ENCODE data around the gene MYEF2. TPM values are rescaled to one million over a fixed set of nuclear protein-coding genes. Genes with fewer than 3 reads are reported as not detected.

The MYEF2 gene
- total and polyA plus RNA-seq, 2 of the 13 experiments (the other 11 are each of a cell fraction or from before 2014, with no cell fraction given): 10.3 to 10.5 TPM

DNA sequence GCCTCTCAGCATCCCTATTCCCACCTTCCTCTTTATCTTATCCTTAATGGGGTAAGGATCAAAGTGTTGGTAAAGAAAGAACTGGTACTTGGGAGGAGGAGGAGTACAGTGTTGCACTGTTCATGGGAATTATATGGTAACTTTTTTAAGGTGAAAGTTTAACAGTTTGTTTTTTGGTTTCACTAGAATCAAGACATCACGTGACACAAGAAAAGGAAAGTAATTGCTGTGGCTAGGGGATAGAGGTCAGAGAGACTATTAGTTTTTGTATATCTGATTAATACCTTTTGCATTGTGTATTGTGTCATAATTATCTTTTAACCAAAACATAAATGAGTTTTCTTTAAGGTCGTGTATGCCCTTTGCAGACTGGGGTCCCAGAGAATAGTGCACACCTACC is 80.8 kb downstream of the MYEF2 start:
- ATAC-seq (no peak), FAIRE-seq (no peak), DNase-seq (ENCODE audit: low spot score) (no peak)
- Histone ChIP-seq H3K9ac (ENCODE audit: insufficient read depth, low read depth, low read length) (no peak overlapping the region), H3K27ac (ENCODE audit: extremely low read length, insufficient read depth, low read length) (no peak overlapping the region), H2AFZ (ENCODE audit: low read length) (no peak overlapping the region), H3K36me3 (replicated peaks in 1 of 2; ENCODE audit: control insufficient read depth in 1 of 2, insufficient read depth in 2 of 2, low read length in 2 of 2) (no peaks in the 10 kb centered on the region), H3K4me1 (ENCODE audit: insufficient read depth, low read length) (no peaks in the 10 kb centered on the region), H3K27me3 (ENCODE audit: control insufficient read depth in 1 of 2, insufficient read depth in 2 of 2, low read length in 2 of 2) (no peaks in the 10 kb centered on the region), H3K9me3 (ENCODE audit: low read length) (no peaks in the 10 kb centered on the region), H4K20me1 (ENCODE audit: insufficient read depth, low read length) (no peaks in the 10 kb centered on the region), H3K4me3 (replicated peaks in 1 of 3; ENCODE audit: insufficient read depth in 1 of 3, low read depth in 2 of 3, low read length in 3 of 3) (no peak overlapping the region), H3K79me2 (ENCODE audit: insufficient read depth, low read length) (no peaks in the 10 kb centered on the region), H3K4me2 (ENCODE audit: low read depth, low read length) (no peak overlapping the region)
- intact Hi-C loops (cut with micrococcal nuclease; ENCODE audit: unreplicated experiment): no loop called here
- no TSS peak for BruUV-seq (replicated peaks)
- 3% methylated on average over 2 of the region's 2 CpGs for WGBS (ENCODE audit: low lambda C conversion rate)
- TF ChIP-seq, protein P1, sequence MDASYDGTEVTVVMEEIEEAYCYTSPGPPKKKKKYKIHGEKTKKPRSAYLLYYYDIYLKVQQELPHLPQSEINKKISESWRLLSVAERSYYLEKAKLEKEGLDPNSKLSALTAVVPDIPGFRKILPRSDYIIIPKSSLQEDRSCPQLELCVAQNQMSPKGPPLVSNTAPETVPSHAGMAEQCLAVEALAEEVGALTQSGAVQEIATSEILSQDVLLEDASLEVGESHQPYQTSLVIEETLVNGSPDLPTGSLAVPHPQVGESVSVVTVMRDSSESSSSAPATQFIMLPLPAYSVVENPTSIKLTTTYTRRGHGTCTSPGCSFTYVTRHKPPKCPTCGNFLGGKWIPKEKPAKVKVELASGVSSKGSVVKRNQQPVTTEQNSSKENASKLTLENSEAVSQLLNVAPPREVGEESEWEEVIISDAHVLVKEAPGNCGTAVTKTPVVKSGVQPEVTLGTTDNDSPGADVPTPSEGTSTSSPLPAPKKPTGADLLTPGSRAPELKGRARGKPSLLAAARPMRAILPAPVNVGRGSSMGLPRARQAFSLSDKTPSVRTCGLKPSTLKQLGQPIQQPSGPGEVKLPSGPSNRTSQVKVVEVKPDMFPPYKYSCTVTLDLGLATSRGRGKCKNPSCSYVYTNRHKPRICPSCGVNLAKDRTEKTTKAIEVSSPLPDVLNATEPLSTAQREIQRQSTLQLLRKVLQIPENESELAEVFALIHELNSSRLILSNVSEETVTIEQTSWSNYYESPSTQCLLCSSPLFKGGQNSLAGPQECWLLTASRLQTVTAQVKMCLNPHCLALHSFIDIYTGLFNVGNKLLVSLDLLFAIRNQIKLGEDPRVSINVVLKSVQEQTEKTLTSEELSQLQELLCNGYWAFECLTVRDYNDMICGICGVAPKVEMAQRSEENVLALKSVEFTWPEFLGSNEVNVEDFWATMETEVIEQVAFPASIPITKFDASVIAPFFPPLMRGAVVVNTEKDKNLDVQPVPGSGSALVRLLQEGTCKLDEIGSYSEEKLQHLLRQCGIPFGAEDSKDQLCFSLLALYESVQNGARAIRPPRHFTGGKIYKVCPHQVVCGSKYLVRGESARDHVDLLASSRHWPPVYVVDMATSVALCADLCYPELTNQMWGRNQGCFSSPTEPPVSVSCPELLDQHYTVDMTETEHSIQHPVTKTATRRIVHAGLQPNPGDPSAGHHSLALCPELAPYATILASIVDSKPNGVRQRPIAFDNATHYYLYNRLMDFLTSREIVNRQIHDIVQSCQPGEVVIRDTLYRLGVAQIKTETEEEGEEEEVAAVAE (CRISPR knock-in tag; IDR thresholded peaks at IDR 0.05; ENCODE audit: borderline replicate concordance): no peak
- TF ChIP-seq, protein P2, sequence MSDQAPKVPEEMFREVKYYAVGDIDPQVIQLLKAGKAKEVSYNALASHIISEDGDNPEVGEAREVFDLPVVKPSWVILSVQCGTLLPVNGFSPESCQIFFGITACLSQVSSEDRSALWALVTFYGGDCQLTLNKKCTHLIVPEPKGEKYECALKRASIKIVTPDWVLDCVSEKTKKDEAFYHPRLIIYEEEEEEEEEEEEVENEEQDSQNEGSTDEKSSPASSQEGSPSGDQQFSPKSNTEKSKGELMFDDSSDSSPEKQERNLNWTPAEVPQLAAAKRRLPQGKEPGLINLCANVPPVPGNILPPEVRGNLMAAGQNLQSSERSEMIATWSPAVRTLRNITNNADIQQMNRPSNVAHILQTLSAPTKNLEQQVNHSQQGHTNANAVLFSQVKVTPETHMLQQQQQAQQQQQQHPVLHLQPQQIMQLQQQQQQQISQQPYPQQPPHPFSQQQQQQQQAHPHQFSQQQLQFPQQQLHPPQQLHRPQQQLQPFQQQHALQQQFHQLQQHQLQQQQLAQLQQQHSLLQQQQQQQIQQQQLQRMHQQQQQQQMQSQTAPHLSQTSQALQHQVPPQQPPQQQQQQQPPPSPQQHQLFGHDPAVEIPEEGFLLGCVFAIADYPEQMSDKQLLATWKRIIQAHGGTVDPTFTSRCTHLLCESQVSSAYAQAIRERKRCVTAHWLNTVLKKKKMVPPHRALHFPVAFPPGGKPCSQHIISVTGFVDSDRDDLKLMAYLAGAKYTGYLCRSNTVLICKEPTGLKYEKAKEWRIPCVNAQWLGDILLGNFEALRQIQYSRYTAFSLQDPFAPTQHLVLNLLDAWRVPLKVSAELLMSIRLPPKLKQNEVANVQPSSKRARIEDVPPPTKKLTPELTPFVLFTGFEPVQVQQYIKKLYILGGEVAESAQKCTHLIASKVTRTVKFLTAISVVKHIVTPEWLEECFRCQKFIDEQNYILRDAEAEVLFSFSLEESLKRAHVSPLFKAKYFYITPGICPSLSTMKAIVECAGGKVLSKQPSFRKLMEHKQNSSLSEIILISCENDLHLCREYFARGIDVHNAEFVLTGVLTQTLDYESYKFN (CRISPR knock-in tag; conservative IDR thresholded peaks at IDR 0.05): no peak
- TF ChIP-seq RAD51 (IDR thresholded peaks at IDR 0.05; ENCODE audit: borderline replicate concordance): peak; percentile 66; the same call in 1 of the 2 replicates
- TF ChIP-seq, protein P3, sequence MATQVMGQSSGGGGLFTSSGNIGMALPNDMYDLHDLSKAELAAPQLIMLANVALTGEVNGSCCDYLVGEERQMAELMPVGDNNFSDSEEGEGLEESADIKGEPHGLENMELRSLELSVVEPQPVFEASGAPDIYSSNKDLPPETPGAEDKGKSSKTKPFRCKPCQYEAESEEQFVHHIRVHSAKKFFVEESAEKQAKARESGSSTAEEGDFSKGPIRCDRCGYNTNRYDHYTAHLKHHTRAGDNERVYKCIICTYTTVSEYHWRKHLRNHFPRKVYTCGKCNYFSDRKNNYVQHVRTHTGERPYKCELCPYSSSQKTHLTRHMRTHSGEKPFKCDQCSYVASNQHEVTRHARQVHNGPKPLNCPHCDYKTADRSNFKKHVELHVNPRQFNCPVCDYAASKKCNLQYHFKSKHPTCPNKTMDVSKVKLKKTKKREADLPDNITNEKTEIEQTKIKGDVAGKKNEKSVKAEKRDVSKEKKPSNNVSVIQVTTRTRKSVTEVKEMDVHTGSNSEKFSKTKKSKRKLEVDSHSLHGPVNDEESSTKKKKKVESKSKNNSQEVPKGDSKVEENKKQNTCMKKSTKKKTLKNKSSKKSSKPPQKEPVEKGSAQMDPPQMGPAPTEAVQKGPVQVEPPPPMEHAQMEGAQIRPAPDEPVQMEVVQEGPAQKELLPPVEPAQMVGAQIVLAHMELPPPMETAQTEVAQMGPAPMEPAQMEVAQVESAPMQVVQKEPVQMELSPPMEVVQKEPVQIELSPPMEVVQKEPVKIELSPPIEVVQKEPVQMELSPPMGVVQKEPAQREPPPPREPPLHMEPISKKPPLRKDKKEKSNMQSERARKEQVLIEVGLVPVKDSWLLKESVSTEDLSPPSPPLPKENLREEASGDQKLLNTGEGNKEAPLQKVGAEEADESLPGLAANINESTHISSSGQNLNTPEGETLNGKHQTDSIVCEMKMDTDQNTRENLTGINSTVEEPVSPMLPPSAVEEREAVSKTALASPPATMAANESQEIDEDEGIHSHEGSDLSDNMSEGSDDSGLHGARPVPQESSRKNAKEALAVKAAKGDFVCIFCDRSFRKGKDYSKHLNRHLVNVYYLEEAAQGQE (IDR thresholded peaks at IDR 0.05; ENCODE audit: borderline replicate concordance in 1 of 2, low read depth in 1 of 2, low read length in 2 of 2): no peak
- TF ChIP-seq, protein P4, sequence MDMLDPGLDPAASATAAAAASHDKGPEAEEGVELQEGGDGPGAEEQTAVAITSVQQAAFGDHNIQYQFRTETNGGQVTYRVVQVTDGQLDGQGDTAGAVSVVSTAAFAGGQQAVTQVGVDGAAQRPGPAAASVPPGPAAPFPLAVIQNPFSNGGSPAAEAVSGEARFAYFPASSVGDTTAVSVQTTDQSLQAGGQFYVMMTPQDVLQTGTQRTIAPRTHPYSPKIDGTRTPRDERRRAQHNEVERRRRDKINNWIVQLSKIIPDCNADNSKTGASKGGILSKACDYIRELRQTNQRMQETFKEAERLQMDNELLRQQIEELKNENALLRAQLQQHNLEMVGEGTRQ (IDR thresholded peaks at IDR 0.05; ENCODE audit: low read depth, low read length): 0 out of 2 replicates have a peak, but pooled peaks have one; percentile 3
- TF ChIP-seq, protein P4 (CRISPR knock-in tag; IDR thresholded peaks at IDR 0.05; ENCODE audit: borderline replicate concordance): no peak
- TF ChIP-seq HNF4G (IDR thresholded peaks at IDR 0.05; ENCODE audit: borderline replicate concordance, low read depth, low read length): no peak
- no peak for TF ChIP-seq HNF4G (CRISPR knock-in tag; IDR thresholded peaks at IDR 0.05; ENCODE audit: borderline replicate concordance, low read depth)
- no peak for TF ChIP-seq KAT7 (CRISPR knock-in tag; IDR thresholded peaks at IDR 0.05; ENCODE audit: borderline replicate concordance)
- TF ChIP-seq ZNF274 (CRISPR knock-in tag; IDR thresholded peaks at IDR 0.05): no peak
- CTCF ChIA-PET (ENCODE audit: low intra/inter-chr PET ratio, low total read pairs): no interaction called here
- POLR2A ChIA-PET: no interaction called here
- in situ Hi-C loops (cut with HindIII; ENCODE audit: extremely low pct_ligation_motif_present, low pct_unique_long_range_greater_than_20kb): no loop called here
